SH-SY5Y (cell line): ENCODE measurements around the gene MAPKAPK3.

ENCODE experiments used
- GATA2 ChIP-seq: IDR thresholded peaks from 2 replicates; pipeline ENCODE4 v1.6.1; 2011; ENCODE audit warnings: mild to moderate bottlenecking, low read depth, low read length
- GATA3 ChIP-seq: IDR thresholded peaks from 2 replicates; pipeline ENCODE4 v1.6.1; 2011; ENCODE audit warnings: low read depth, mild to moderate bottlenecking, low read length, moderate library complexity

GRCh38 chr3:50588759-50589433 lies 28.1 kb upstream of the MAPKAPK3 start:
- TF ChIP-seq GATA2, result no peak
- TF ChIP-seq GATA3, result no peak
